Muscle of back (tissue), 13 donors: Measurements from ENCODE around the gene GAGE12F. TPM values are rescaled to one million over a fixed set of nuclear protein-coding genes. Genes with fewer than 3 reads are reported as not detected.
"Not testable (repeated sequence)": the region's sequence is repeated elsewhere in the genome, so short reads cannot be mapped to it uniquely, and the experiment has no call there.

ENCODE experiments used
- DNase-seq, 3 donors: peaks; one replicate each; pipeline versions ENCODE4 v3.0.0 to v3.0.0-alpha.2; 2013
- long read RNA-seq, 9 donors: transcript quantifications; one replicate each; lab custom pipeline, GENCODE V29; 2026
- polyA plus RNA-seq, 10 donors: library from polyadenylated mRNA; unstranded; fragments of 120-200 nt; gene quantifications; one replicate each; pipeline ENCODE4 v1.2.1, GENCODE V29; 2013; ENCODE audit not compliant: insufficient read length in 10 of 10

Gene GAGE12F, protein sequence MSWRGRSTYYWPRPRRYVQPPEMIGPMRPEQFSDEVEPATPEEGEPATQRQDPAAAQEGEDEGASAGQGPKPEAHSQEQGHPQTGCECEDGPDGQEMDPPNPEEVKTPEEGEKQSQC
- not detected for polyA plus RNA-seq
- long read RNA-seq, donor 1, result 0 reads
- long read RNA-seq, donor 2, result 0 reads
- long read RNA-seq, donor 3, result 0 reads
- long read RNA-seq, donor 4, result 0 reads
- long read RNA-seq, donor 5, result 0 reads
- long read RNA-seq, donor 6, result 0 reads
- long read RNA-seq, donor 7, result 0 reads
- long read RNA-seq, donor 8, result 0 reads
- long read RNA-seq, donor 9, result 0 reads

GRCh38 chrX:49560542-49560941 is at the start of gene GAGE12F:
GAGE12F (plus strand) TSS chrX:49560842; CDS start chrX:49561997, 1,155 bp downstream.
- DNase-seq, result not testable (repeated sequence)

GRCh38 chrX:49531877-49532276 is 28.8 kb upstream of the GAGE12F start, which contains the start of gene GAGE12C:
GAGE12C (plus strand) TSS chrX:49532177; CDS start chrX:49533332, 1,155 bp downstream.
- not testable (repeated sequence) for DNase-seq

DNA sequence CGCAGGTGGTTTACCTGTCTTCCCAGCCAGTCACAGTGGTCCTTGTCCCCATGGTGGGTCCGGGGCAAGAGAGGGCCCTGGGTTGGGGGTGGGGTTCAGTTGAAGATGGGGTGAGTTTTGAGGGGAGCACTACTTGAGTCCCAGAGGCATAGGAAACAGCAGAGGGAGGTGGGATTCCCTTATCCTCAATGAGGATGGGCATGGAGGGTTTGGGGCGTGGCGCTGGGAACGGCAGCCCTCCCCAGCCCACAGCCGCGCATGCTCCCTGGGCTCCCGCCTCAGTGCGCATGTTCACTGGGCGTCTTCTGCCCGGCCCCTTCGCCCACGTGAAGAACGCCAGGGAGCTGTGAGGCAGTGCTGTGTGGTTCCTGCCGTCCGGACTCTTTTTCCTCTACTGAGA is 19.2 kb upstream of the GAGE12F start, which contains the start of gene GAGE12D:
Gene GAGE12D (plus strand): TSS at position 301 of the 400 bp plus-strand sequence. CDS start 1,155 bp downstream, outside the sequence.
- DNase-seq, result not testable (repeated sequence)

GRCh38 chrX:49550989-49551388 is 9.7 kb upstream of the GAGE12F start, which contains the start of gene GAGE12E:
GAGE12E (plus strand) TSS chrX:49551289; CDS start chrX:49552444, 1,155 bp downstream.
- not testable (repeated sequence) for DNase-seq

- not testable (repeated sequence) for DNase-seq
Observed at GRCh38 chrX:49568728-49569127, 8.1 kb downstream of the GAGE12F start.

DNA sequence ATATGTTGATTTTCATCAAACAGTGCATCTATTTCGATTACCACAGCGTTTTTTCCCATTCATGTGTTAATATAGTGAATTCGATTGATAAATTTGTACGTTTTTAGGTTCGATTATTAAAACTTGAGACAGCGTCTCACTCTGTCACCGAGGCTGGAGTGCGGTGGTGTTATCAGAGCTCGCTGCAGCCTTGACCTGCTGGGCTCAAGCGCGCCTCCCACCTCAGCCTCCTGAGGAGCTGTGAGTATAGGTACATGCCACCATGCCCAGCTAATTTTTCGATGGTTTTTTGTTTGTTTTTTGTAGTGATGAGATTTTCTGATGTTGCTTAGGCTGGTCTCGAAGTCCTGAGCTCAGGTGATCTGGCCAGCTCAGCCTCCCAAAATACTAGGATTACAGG is 8.5 kb downstream of the GAGE12F start:
- not testable (repeated sequence) for DNase-seq

GRCh38 chrX:49570100-49570499 is 9.5 kb downstream of the GAGE12F start, which contains the start of gene GAGE12G:
GAGE12G (plus strand) TSS chrX:49570400; CDS start chrX:49571555, 1,155 bp downstream.
- not testable (repeated sequence) for DNase-seq

GRCh38 chrX:49579649-49580048 is 19.0 kb downstream of the GAGE12F start, which contains the start of gene GAGE12H:
GAGE12H (plus strand) TSS chrX:49579949; CDS start chrX:49581104, 1,155 bp downstream.
- not testable (repeated sequence) for DNase-seq

DNA sequence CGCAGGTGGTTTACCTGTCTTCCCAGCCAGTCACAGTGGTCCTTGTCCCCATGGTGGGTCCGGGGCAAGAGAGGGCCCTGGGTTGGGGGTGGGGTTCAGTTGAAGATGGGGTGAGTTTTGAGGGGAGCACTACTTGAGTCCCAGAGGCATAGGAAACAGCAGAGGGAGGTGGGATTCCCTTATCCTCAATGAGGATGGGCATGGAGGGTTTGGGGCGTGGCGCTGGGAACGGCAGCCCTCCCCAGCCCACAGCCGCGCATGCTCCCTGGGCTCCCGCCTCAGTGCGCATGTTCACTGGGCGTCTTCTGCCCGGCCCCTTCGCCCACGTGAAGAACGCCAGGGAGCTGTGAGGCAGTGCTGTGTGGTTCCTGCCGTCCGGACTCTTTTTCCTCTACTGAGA is 28.6 kb downstream of the GAGE12F start, which contains the start of gene GAGE2A:
Gene GAGE2A (plus strand): TSS at position 301 of the 400 bp plus-strand sequence. CDS start 1,155 bp downstream, outside the sequence.
- not testable (repeated sequence) for DNase-seq

GRCh38 chrX:49589769-49590478 is 29.3 kb downstream of the GAGE12F start:
- DNase-seq, result not testable (repeated sequence)

DNA sequence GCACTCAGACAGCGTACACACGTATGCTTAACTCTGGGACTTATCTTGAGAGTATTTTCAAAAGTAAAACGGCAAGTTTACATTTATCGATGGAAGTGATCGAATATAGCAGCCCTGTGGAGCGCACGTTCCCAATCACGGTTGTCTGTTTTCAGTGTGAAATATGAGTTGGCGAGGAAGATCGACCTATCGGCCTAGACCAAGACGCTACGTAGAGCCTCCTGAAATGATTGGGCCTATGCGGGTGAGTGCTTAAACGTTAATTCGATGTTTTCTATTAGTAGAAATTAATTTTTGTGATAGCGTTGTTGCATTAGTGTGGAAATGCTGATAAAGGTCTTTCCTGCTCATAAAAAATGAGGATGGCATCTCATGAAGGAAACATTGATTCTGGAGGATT is 29.8 kb downstream of the GAGE12F start:
- not testable (repeated sequence) for DNase-seq

DNA sequence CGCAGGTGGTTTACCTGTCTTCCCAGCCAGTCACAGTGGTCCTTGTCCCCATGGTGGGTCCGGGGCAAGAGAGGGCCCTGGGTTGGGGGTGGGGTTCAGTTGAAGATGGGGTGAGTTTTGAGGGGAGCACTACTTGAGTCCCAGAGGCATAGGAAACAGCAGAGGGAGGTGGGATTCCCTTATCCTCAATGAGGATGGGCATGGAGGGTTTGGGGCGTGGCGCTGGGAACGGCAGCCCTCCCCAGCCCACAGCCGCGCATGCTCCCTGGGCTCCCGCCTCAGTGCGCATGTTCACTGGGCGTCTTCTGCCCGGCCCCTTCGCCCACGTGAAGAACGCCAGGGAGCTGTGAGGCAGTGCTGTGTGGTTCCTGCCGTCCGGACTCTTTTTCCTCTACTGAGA is 38.1 kb downstream of the GAGE12F start, which contains the start of gene GAGE1:
Gene GAGE1 (plus strand): TSS at position 301 of the 400 bp plus-strand sequence. CDS start 1,155 bp downstream, outside the sequence.
- DNase-seq, result not testable (repeated sequence)

DNA sequence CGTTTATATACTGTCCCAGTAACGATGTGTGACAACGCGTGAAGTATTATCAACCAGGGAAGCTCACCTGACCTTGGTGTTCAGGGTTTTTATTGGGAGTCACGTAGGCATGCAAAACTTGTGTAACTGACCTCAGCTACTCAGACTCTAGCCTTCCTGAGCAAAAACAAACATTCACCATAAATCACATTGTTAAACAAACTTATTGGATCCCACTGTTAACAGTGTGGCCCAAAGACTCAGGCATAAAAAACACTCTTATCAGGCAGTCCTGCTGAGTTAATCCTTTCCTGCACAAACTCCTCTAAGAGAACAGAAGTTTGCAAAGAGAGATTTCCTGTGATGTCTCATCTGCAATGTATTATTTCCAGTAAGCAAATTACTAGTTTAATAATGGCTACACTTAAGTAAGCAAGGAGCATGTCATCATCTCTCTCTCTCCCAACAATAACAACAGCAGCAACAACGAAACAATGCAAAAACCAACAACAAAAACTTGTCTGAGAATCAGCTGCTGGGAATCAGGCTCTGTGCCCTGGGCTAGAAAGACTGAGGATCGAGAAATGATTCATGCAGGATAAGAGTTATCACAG is 50.2 kb downstream of the GAGE12F start:
- no peak for DNase-seq

Other genes starting within 250 kb of the GAGE12F start
- gene GAGE12J, start 238.8 kb upstream of the GAGE12F start, polyA plus RNA-seq, result not detected
- not detected for gene GAGE13, start 229.3 kb upstream of the GAGE12F start, polyA plus RNA-seq
- gene GAGE12C, start 28.7 kb upstream of the GAGE12F start, polyA plus RNA-seq, result not detected
- not detected for gene GAGE12D, start 19.1 kb upstream of the GAGE12F start, polyA plus RNA-seq
- gene GAGE12E, start 9.6 kb upstream of the GAGE12F start, polyA plus RNA-seq, result not detected
- gene GAGE12G, start 9.6 kb downstream of the GAGE12F start, polyA plus RNA-seq, result not detected
- gene GAGE12H, start 19.1 kb downstream of the GAGE12F start, polyA plus RNA-seq, result not detected
- not detected for gene GAGE2A, start 28.7 kb downstream of the GAGE12F start, polyA plus RNA-seq
- not detected for gene GAGE1, start 38.2 kb downstream of the GAGE12F start, polyA plus RNA-seq
- gene PAGE1, start 135.1 kb downstream of the GAGE12F start, polyA plus RNA-seq, result not detected